WERI-Rb-1 (cell line): Measurements from ENCODE around the gene HOXC10.

Experiments
- DNase-seq: peaks from one replicate; pipeline ENCODE4 v3.0.0-alpha.2; 2020
- H3K27ac ChIP-seq: fragments of 250-450 bp; sonication (Bioruptor Pico); 2 replicates; pipeline ENCODE4 v1.5.1; 2020; ENCODE audit warnings: mild to moderate bottlenecking, moderate library complexity
- H3K27me3 ChIP-seq: fragments of 250-450 bp; sonication (Bioruptor Pico); 2 replicates; pipeline ENCODE4 v1.5.1; 2021; ENCODE audit warnings: mild to moderate bottlenecking, low read depth, moderate library complexity; ENCODE audit not compliant: insufficient read depth, severe bottlenecking
- H3K36me3 ChIP-seq: fragments of 250-450 bp; sonication (Bioruptor Pico); 2 replicates; pipeline ENCODE4 v1.5.1; 2020; ENCODE audit warnings: mild to moderate bottlenecking, moderate library complexity
- H3K4me3 ChIP-seq: 2 replicates; pipeline ENCODE4 v1.5.1; 2011; ENCODE audit warnings: low read depth, mild to moderate bottlenecking, control low read depth, low read length
- H3K9me3 ChIP-seq: fragments of 250-450 bp; sonication (Bioruptor Pico); 2 replicates; pipeline ENCODE4 v1.5.1; 2021; ENCODE audit warnings: mild to moderate bottlenecking, moderate library complexity; ENCODE audit not compliant: severe bottlenecking
- CTCF ChIP-seq: IDR thresholded peaks from 2 replicates; pipeline ENCODE4 v1.5.1; 2011; ENCODE audit warnings: low read depth, mild to moderate bottlenecking, control low read depth, inconsistent platforms, low read length

The HOXC10 gene

GRCh38 chr12:54005531-54005852 is 20.5 kb downstream of the HOXC10 start:
- H3K27ac ChIP-seq, result peak overlapping the region; percentile 50
- DNase-seq, result no peak
- H3K4me3 ChIP-seq, result peak overlapping the region; percentile 29
- peaks cover 4% of the 10 kb centered on the region for H3K36me3 ChIP-seq
- no peak for TF ChIP-seq CTCF
- H3K9me3 ChIP-seq, result no peaks in the 10 kb centered on the region
- H3K27me3 ChIP-seq, result no peaks in the 10 kb centered on the region

GRCh38 chr12:54005853-54006558 is 21.1 kb downstream of the HOXC10 start:
- Histone ChIP-seq H3K27me3 (no peaks in the 10 kb centered on the region), H3K36me3 (peaks cover 4% of the 10 kb centered on the region), H3K4me3 (peak overlapping the region; percentile 29), H3K9me3 (no peaks in the 10 kb centered on the region), H3K27ac (peak overlapping the region; percentile 50)
- DNase-seq, result peak; percentile 85
- TF ChIP-seq CTCF, result peak; percentile 89

- Histone ChIP-seq H3K27me3 (no peaks in the 10 kb centered on the region), H3K4me3 (no peak overlapping the region), H3K36me3 (peaks cover 4% of the 10 kb centered on the region), H3K9me3 (no peaks in the 10 kb centered on the region), H3K27ac (peak overlapping the region; percentile 50)
- TF ChIP-seq CTCF, result no peak
- no peak for DNase-seq
Measured at GRCh38 chr12:54006559-54007220, 21.7 kb downstream of the HOXC10 start.

DNA sequence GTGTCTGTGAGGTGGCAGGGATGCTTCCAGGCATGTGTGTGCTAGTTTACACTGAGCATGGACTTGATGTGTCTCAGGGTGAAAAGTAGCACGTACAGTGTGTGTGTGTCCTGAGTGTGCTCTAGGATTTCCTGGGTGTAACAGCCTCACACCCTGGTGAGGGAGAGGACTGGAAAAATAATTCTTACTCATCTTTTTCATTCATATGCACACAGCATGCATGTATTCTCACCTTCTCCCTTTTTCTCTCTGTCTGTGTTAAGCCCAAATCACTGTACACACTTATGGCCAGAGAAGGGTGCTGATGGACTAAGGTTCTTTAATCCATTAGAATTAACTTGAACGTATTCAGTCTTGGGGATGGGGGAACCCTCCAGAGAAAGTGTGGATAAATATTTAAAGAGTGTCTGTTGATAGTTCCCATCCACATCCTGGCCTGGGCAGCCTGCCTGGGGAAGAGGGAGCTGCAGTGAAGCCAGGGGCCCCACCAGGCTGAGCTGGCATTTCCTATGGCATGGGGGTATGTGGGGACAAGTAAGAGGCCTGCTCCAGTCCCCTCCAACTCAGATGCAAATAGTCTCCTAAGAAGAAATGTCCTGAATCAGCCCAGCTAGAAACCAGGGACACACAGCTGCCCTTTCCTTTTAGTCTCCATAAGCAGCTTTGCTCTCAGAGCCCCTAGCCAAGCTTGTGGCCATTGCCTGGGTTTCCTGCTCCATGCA is 22.8 kb downstream of the HOXC10 start:
- Histone ChIP-seq H3K4me3 (peak overlapping the region; percentile 11; the same call in 1 of the 2 replicates), H3K36me3 (peaks cover under 1% of the 10 kb centered on the region; the same call in 1 of the 2 replicates), H3K27ac (peak overlapping the region; percentile 47), H3K9me3 (no peaks in the 10 kb centered on the region), H3K27me3 (no peaks in the 10 kb centered on the region)
- DNase-seq, result no peak
- no peak for TF ChIP-seq CTCF

GRCh38 chr12:54008260-54008552 is 23.3 kb downstream of the HOXC10 start:
- no peaks in the 10 kb centered on the region for H3K36me3 ChIP-seq
- H3K9me3 ChIP-seq, result no peaks in the 10 kb centered on the region
- peak overlapping the region; percentile 11 for H3K4me3 ChIP-seq
- DNase-seq, result no peak
- H3K27me3 ChIP-seq, result no peaks in the 10 kb centered on the region
- peak overlapping the region; percentile 47 for H3K27ac ChIP-seq
- no peak for TF ChIP-seq CTCF
